Thoracic aorta (tissue), 2 donors: ENCODE data around the gene PPP1R12B. TPM values are rescaled to one million over a fixed set of nuclear protein-coding genes. Genes with fewer than 3 reads are reported as not detected.
"Not testable (repeated sequence)": the region's sequence is repeated elsewhere in the genome, so short reads cannot be mapped to it uniquely, and the experiment has no call there.

Experiments used
- ATAC-seq: fragments of 150-250 bp; one replicate; pipeline ENCODE4 v1.8.0; 2017; ENCODE audit warnings: low read depth; ENCODE audit not compliant: insufficient number of reproducible peaks, low FRiP score
- DNase-seq: peaks from one replicate; pipeline ENCODE4 v3.0.0-alpha.2; 2020; ENCODE audit warnings: low spot score
- H3K27ac ChIP-seq, 2 donors: fragments of 200-600 bp; sonication (generic); 1 replicate in 1 of 2; 2 replicates in 1 of 2; pipeline ENCODE4 v1.5.1; 2016; ENCODE audit warnings: mild to moderate bottlenecking in 2 of 2, moderate library complexity in 2 of 2
- H3K27me3 ChIP-seq: fragments of 200-600 bp; sonication (generic); replicated peaks from 2 replicates; pipeline ENCODE4 v1.6.0; 2016; ENCODE audit warnings: mild to moderate bottlenecking; ENCODE audit not compliant: insufficient read depth
- H3K36me3 ChIP-seq: fragments of 200-600 bp; sonication (generic); one replicate; pipeline ENCODE4 v1.5.1; 2016
- H3K4me1 ChIP-seq, 2 donors: fragments of 200-600 bp; sonication (generic); 1 replicate in 1 of 2; 2 replicates in 1 of 2; pipeline versions ENCODE4 v1.5.1 to v1.6.0; 2016; ENCODE audit warnings: low read depth in 2 of 2, mild to moderate bottlenecking in 1 of 2; ENCODE audit not compliant: control insufficient read depth in 1 of 2
- H3K4me3 ChIP-seq: fragments of 200-600 bp; sonication (generic); 2 replicates; pipeline ENCODE4 v1.5.1; 2016; ENCODE audit warnings: mild to moderate bottlenecking
- H3K9me3 ChIP-seq: fragments of 200-600 bp; sonication (generic); 2 replicates; pipeline ENCODE4 v1.5.1; 2016
- CTCF ChIP-seq: fragments of 200-600 bp; sonication (generic); IDR thresholded peaks from one replicate; pipeline ENCODE4 v1.5.1; 2019; ENCODE audit warnings: antibody characterized with exemption
- total RNA-seq, 2 donors: library from RNA; depleted of rRNA; stranded (reverse); fragments of >200 nt; gene quantifications; one replicate each; pipeline versions ENCODE4 v1.1.0 to v1.2.3, GENCODE V29; 2016

PPP1R12B gene
- total RNA-seq, 2 donors from 2014 or later = 573 to 677 TPM

DNA sequence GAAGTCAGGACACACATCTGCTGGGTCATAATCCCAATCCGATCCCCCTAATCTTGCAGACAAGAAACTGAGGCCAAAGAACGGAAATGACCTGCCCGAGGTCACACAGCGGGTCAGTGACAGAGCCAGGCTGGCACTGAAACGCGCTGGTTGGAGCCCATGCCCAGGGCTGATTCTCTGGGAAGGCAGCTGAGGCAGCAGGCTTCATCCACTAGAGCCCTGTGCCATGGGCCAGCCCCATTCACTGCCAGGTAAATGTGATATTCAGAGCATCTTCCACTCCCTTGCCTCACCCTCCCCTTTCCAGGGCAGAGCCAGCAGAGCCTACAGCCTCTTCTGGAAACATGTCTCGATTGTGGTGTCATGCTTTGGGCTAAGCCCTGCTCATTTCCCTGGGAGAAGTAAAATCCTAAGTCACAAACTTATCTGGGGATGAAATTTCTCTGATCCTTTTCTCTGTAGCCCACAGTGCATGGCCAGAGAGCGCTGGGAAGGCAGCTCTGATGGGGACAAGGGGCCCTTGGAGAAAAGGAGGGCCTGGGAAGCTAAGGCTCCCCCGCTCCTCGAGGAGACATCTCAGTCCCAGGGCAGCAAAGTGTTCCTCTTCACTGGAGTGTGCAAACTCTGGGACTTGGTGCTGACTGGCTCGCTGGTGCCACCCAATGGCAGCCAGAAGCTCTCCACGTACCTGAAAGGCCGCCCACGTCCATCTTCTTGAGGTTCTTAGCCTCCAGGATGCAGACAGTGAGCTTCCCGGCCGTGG is 251.4 kb downstream of the PPP1R12B start:
- TF ChIP-seq CTCF = peak; percentile 62
- no peaks in the 10 kb centered on the region for H3K9me3 ChIP-seq
- no peak for DNase-seq

GRCh38 chr1:202600432-202601041 is 252.0 kb downstream of the PPP1R12B start:
- no peak for ATAC-seq

More for the DNA sequence above, 251.4 kb downstream of the PPP1R12B start:
- peak overlapping the region; percentile 26 to 53 for H3K27ac ChIP-seq
- no peak overlapping the region for H3K4me3 ChIP-seq
- peak; percentile 57 for ATAC-seq
- H3K4me1 ChIP-seq = peaks cover 0 to 11% of the 10 kb centered on the region in 2 donors
- peaks cover 20% of the 10 kb centered on the region for H3K36me3 ChIP-seq
- H3K27me3 ChIP-seq = no peaks in the 10 kb centered on the region

DNA sequence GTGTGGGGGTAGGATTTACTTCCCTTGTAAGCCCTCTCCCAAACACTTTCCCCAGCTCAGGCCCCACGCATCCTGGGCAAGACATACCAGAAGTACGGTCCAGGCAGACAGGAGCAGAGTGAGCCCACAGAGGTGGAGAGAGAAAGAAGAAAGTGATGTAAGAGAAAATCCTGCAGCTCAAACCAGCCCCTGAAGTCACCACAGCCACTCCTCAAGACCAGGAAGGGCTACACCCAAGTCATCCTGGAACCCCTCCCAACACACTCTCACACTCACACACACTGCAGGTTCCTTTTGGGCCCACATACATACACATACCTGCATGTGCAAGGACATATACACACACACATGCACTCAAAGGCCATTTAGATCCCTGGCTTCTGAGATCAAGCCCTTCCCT is 254.9 kb downstream of the PPP1R12B start:
- no peak for TF ChIP-seq CTCF
- no peak for ATAC-seq
- peaks cover 14% of the 10 kb centered on the region for H3K36me3 ChIP-seq

More at GRCh38 chr1:202600432-202601041, 252.0 kb downstream of the PPP1R12B start:
- H3K4me1 ChIP-seq = peaks cover 0 to 11% of the 10 kb centered on the region in 2 donors
- peaks cover 20% of the 10 kb centered on the region for H3K36me3 ChIP-seq
- H3K9me3 ChIP-seq = no peaks in the 10 kb centered on the region
- no peak for DNase-seq
- TF ChIP-seq CTCF = no peak
- H3K27me3 ChIP-seq = no peaks in the 10 kb centered on the region
- no peak overlapping the region for H3K27ac ChIP-seq
- H3K4me3 ChIP-seq = no peak overlapping the region

GRCh38 chr1:202605515-202605914 is 257.0 kb downstream of the PPP1R12B start:
- Histone ChIP-seq H3K27me3 (no peaks in the 10 kb centered on the region), H3K9me3 (no peaks in the 10 kb centered on the region), H3K4me1 (no peaks in the 10 kb centered on the region), H3K36me3 (peaks cover 13% of the 10 kb centered on the region), H3K27ac (no peak overlapping the region), H3K4me3 (no peak overlapping the region)
- TF ChIP-seq CTCF = no peak
- no peak for ATAC-seq
- no peak for DNase-seq

More for the DNA sequence above, 254.9 kb downstream of the PPP1R12B start:
- Histone ChIP-seq H3K27me3 (no peaks in the 10 kb centered on the region), H3K27ac (peak overlapping the region in 1 of 2 donors; percentile 7), H3K4me3 (no peak overlapping the region), H3K4me1 (peaks cover 0 to 11% of the 10 kb centered on the region in 2 donors), H3K9me3 (no peaks in the 10 kb centered on the region)
- no peak for DNase-seq

GRCh38 chr1:202612036-202612435 is 263.5 kb downstream of the PPP1R12B start:
- ATAC-seq, H3K27me3 ChIP-seq, H3K27ac ChIP-seq, H3K9me3 ChIP-seq, H3K36me3 ChIP-seq, DNase-seq, H3K4me3 ChIP-seq: not testable (repeated sequence)
- peaks cover 17 to 32% of the 10 kb centered on the region in 2 donors for H3K4me1 ChIP-seq
